Measurements from ENCODE around the gene HIGD1A.

DNA sequence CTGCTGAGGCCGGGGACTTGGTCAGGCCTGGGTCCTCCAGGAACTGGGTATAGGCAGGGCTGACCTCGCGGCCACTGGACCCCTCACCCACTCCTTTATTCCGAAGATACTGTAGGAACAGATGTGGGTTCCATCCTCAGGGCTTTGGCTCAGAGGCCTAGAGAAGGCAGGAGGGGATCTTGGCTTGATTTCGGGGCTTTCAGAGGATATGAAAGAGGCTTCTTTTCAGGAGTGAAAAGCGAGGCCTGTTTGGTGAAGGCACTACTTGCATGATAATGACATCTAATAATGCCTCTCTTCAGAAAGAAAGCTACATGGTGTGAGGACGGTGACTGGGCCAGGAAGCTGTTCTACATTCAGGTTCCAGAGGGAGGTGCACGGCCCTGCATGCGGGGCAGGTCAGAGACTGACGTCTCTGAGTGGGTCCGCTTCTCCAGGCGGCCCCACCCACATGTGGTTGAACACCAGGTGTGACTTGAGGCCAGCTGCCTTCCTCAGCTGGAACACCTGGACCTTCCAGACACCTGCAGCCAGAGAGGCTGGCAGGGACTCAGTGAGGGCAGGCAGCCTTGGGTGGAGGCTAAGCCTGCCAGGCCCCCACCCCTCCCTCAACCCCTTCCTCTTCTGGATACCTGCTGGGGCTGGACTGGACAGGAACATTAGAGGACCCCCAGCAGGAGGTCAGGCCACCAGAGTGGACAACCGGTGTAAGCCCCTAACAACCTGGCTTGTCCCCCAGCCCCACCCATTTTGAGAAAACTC is 70.6 kb downstream of the HIGD1A start:
- TF ChIP-seq GATA3 (IDR thresholded peaks at IDR 0.05; ENCODE audit: low read depth, low read length) (no peak), GATA2 (IDR thresholded peaks at IDR 0.05; ENCODE audit: low read depth, low read length) (no peak)

Measured in SH-SY5Y (cell line).